ENCODE results near the gene TNFRSF11A.

The TNFRSF11A gene

DNA sequence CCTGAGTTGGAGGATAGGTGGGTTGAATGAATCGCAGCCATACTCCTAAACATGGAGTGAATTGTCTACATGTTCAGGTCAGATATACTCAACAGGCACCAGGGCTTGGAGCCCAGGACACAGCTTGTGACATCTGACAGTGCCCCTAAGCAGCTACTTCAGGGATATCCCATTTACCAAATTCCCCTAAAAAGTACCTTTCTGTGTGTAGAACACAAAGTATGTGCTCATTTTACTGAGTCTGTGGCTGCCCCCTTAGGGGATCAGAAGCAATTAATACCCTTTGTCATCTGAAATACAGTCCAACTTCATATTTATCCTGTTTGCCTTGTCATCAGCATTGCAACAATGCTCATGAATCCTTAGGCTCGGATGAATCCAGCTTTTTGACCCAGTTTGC lies 20.8 kb downstream of the TNFRSF11A start:
- no peak for DNase-seq

DNA sequence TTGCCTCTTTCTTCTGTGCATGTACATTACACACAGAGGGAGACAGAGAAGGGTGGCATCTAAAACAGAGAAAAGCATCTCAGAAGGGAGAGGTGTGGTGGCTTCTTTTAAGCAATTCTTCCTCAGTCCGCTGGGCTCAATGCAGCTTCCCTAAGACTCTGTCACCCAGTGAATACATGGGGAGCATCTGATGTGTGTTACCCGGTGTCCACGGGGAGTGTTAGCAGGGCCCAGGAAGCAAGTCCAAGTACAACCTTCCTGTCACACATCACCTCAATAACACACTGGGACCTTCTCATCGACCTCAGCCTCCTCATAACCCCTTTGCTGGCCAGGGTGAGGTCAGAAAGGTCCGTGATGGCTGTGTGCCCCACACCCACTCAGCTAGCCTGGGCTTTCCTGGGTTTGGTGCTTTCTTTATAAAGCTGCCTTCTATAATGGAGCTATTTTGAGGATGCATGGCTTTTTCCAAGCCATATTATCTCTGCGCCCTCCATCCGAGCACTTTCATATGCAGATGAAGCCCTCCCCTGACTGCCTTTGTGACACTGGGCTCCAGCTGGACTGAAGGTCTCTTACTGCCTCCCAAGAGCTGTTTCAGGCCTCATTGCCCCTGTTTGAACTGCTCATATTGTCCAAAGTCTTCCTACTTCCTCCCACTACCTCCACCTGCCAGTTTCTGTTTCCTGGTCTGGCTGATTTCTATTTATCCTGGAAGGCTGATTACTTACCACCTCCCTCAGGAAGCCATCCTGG lies 21.4 kb downstream of the TNFRSF11A start:
- DNase-seq = no peak

GRCh38 chr18:62347089-62347506 lies 22.0 kb downstream of the TNFRSF11A start:
- DNase-seq = no peak

DNA sequence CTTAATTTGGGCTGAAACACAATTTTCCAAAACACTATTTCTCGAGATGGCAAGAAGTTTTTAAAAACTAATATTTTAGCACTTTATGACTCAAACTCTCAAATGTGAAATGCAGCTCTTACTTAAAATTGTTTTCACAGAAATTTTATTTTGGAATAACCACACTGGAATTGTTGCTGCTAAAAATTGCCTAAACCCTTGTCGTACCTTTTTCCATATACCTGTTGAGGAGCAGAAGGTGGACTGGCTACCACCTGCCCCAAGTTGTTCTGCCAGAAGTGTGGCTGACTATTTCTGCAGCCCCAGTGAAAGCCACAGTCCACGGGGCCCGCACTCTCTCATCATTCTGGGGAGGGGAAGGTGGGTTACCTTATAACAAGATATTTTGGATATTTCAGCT lies 23.4 kb downstream of the TNFRSF11A start:
- no peak for DNase-seq

- no peak for DNase-seq
These were observed 28.1 kb downstream of the TNFRSF11A start for GRCh38 chr18:62353170-62353569.

DNA sequence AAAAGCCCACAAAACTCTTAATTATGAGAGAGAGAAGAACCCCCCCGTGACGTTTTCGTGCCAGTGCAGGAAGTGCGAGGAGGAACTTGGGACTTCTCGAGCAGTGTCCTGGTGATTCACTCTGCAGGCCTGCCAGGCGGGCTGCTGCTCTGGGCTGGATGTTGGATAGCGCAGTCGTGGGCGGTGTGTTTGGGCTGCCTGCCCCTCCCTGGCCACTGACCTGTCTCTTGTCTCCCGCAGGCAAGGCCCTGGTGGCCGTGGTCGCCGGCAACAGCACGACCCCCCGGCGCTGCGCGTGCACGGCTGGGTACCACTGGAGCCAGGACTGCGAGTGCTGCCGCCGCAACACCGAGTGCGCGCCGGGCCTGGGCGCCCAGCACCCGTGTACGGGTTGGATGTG lies 29.0 kb downstream of the TNFRSF11A start:
- DNase-seq = no peak

DNA sequence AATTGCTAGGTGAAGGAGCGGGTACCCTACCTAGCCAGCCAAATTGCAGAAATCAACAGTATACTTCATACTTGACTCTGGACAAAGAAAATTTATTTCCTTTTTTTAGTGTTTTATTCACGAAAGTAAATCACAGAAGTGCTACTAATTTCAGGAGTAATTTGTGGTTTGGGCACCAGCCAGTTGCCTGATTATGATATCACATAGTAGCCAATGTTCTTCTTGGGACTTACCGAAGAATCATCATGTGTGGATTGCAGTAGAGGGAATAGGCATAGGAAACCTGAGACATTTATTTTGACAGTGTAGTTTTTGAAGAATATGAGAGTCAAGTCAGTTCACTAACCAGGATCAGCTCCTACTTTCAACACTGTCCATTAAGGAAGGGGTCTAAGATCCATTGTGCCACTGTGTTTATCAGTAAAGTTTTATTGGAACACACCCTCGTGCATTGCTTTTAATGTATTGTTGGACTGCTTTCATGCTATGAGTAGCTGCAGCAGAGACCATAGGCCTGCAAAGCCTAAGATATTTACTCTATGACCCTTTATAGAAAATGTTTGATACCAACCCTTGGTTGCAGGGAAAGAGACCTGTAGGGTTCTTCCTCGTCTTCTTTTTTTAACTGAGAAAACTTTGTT lies 32.1 kb downstream of the TNFRSF11A start:
- no peak for DNase-seq

DNA sequence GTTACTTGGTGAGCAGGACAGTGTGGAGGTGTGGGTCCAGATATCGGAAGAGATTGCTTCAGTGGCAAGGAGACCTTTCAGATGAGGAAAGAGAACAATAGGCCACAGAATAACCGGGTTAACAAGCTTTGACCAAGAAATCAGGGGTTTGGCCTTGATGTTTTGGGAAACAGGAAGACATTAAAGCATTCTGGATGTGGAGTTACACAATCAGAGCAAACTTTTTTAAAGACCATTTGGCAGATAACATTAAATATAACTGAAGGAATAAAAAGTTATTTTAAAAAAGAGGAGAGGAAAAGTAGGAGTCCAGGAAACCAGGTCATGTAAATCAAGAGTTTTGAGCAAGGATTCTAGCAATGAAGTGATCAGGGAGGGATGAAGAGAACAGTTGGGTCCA lies 35.7 kb downstream of the TNFRSF11A start:
- DNase-seq = no peak

GRCh38 chr18:62361288-62361687 lies 36.2 kb downstream of the TNFRSF11A start:
- DNase-seq = no peak

GRCh38 chr18:62364558-62364957 lies 39.4 kb downstream of the TNFRSF11A start:
- DNase-seq = no peak

DNA sequence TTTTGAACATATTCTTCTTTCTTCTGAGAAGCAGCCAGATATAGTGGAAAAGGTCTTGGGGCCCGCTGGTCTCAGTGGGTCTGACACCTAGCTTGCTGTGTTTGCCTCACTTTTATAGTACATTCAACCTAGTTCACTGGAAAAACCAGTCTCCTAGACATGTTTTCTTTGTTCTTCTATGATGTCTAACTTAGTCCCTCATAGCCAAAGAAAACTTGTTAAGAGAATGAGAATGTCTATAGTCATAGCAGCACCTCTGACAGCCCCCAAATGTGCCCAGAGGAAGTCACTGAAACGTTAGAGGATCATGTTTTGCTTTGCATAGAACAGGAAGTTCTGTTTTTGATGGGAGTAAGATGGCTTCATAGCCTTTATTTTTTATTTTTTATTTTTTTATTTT lies 40.3 kb downstream of the TNFRSF11A start:
- DNase-seq = no peak

DNA sequence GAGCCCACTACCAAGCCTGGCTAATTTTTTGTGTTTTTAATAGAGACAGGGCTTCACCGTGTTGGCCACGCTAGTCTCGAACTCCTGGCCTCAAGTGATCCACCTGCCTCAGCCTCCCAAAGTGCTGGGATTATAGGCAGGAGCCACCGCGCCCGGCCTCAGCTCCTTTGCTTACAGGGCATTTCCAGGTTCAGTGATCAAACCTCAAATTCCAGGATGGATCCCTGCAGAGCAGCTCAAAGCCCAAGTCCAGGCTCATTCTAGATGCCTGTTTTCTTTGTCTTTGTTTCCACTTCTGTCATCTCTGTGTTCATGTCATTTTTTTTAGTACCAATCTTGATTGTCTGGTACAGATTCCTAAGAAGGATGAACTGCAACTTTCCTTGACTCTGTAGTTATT lies 41.9 kb downstream of the TNFRSF11A start:
- no peak for DNase-seq

DNA sequence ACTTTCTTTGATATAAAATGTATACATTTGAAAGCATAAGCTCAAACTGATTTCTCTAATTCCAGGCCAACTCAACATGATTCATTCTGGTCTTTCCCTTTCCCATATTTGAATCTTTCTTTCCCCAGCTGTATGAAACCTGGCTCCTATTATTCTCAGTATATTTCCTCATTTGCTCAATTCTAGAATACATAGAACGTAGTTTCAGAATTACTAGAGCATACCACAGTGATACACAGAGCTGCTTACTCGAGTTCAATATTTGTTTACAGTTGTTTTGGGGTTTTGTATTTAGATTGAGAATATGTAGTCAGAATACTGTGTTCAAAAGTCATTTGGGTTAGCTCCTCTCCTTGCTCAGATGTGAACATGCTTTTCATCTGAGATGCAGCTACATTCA lies 43.0 kb downstream of the TNFRSF11A start:
- DNase-seq = no peak

- DNase-seq = no peak
These were observed 44.1 kb downstream of the TNFRSF11A start for GRCh38 chr18:62369129-62369644.

GRCh38 chr18:62370366-62370765 lies 45.3 kb downstream of the TNFRSF11A start:
- no peak for DNase-seq

DNA sequence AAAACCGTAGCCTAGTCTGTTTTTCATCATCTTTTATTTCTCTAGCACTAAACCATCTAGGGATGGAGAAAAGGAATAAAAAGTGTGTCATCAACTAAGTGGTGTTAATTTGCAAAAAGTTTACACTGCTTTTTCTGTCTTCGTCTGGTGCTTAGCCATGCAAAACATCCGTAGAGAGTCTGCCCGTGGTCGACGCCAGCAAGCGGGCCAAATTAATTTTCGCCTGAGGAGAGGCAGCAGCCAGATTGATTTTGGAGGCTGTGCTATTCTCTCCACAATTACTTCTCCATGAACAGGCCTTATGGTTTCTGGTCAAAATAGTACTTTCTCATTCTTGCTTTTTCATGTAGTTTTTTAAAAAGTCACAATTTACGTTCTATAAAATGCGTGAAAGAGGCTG lies 46.3 kb downstream of the TNFRSF11A start:
- no peak for DNase-seq

DNA sequence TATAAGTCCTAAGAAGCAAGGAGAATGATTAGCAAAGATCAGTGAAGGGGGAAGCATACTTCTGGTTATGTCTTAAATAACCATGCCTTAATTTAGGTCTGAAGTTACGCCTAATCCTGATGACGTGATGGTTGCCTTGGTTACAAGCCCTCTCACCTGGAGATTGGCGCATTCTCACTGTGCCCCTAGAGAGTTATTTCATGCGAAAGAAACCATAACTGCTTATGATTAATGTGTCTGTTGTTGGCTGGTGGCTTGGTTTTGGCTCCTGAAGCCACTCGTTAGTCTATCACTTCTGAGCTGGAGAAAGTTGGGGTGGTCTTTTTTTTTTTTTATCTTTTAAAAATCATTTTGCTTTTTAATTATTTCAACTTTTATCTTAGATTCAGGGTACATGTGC lies 47.0 kb downstream of the TNFRSF11A start:
- peak; percentile 49 for DNase-seq

- DNase-seq = no peak
These were observed 47.8 kb downstream of the TNFRSF11A start for GRCh38 chr18:62372882-62373281.

- no peak for DNase-seq
These were observed 49.4 kb downstream of the TNFRSF11A start for GRCh38 chr18:62374410-62374965.

- DNase-seq = no peak
These were observed 52.2 kb downstream of the TNFRSF11A start for GRCh38 chr18:62377131-62377807.

DNA sequence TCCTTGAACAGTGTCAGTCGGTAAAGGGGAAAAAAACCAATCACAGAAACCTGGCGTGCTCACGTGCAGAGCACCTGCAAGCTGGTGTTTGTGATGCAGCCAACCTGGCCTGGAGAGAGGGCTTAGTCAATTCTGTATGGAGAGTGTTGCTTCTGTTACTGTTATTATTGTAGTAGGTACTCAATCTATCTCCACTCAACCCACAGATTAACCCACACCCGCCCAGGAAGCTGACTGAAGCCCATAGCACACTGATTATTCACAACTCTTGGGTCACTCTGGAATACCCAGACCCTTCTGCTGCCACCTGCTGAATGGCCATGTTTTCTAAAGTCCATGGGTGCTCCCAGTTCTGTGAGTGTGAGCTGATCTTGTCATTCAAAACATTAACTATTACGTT lies 53.9 kb downstream of the TNFRSF11A start:
- DNase-seq = no peak

DNA sequence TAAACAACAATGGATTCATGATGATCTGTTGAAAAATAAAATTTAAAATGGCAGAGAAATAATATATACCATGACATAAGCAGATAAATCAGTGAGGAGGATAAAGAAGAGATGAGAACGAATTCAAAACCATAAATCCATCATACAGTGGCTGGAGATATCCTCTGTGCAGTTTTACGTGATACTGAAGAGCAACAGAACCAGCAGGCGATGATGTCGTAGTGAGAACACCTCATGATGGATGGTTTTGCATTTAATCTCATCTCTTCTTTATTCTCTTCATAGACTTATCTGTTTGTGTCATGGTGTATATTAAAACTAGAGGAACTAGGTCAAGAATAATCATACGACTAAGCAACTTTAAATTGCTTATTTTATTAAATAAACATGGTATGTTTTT lies 56.3 kb downstream of the TNFRSF11A start:
- no peak for DNase-seq

- no peak for DNase-seq
These were observed 59.0 kb downstream of the TNFRSF11A start for GRCh38 chr18:62384068-62384467.

Measured in NCI-H1105 (cell line).